ENCODE measurements around the gene MRTFB.

DNA sequence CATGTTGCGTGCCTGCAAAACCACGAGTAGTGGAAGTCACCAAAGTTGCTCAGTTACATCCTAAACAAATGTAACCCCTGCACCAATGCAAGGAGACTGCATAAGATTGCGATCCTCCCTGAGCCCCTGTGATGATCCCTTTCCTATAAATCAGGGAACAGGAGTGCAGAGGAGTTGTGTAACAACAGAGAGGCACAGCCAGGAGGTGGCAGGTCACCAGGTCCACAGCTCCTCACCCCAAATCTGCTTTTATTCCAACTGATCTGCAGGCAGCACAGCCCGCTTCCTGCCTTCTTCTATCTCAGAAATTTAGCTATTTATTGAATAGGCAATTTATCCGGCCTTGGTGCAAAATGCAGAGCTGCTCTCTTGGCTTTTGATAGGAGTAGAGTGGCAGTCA lies 36.0 kb upstream of the MRTFB start:
- TF ChIP-seq TARDBP (IDR thresholded peaks at IDR 0.05) (no peak), FOXM1 (IDR thresholded peaks at IDR 0.05; ENCODE audit: borderline replicate concordance) (no peak), SP1 (IDR thresholded peaks at IDR 0.05) (no peak), BHLHE40 (IDR thresholded peaks at IDR 0.05; ENCODE audit: borderline replicate concordance) (no peak), NFRKB (IDR thresholded peaks at IDR 0.05) (no peak), FOXK2 (IDR thresholded peaks at IDR 0.05) (no peak), CTBP1 (IDR thresholded peaks at IDR 0.05; ENCODE audit: borderline replicate concordance) (no peak), LEF1 (IDR thresholded peaks at IDR 0.05; ENCODE audit: borderline replicate concordance) (no peak), SUZ12 (IDR thresholded peaks at IDR 0.05) (no peak), L3MBTL2 (conservative IDR thresholded peaks at IDR 0.05) (no peak)

All from HEK293T (cell line).